HepG2 (cell line): ENCODE measurements around the gene DPY30. TPM values are rescaled to one million over a fixed set of nuclear protein-coding genes. Genes with fewer than 3 reads are reported as not detected.
A peak's percentile ranks its signal among the peaks of the same experiment; 100 is the strongest.

Experiments
- ATAC-seq: fragments of 200-7000 bp; cut with Tn5 transposase; 3 replicates; pipeline ENCODE4 v1.9.1; 2020; ENCODE audit warnings: mild to moderate bottlenecking, moderate library complexity
- BruUV-seq: library from RNA; stranded (reverse); fragments of 400-500 nt; replicated peaks from 2 replicates; lab custom pipeline; 2021; lab: Mats Ljungman, UMichigan
- CTCF ChIA-PET: fragments of 300-600 bp; formaldehyde crosslinking; extraction: SDS; loops from one replicate; lab custom pipeline; 2021; ENCODE audit warnings: low total read pairs, inconsistent platforms, low intra/inter-chr PET ratio; lab: Yijun Ruan, JAX
- POLR2A ChIA-PET: fragments of 350-600 bp; sonication (Branson Sonifier 250); formaldehyde crosslinking; loops from one replicate; lab custom pipeline; 2020; ENCODE audit warnings: antibody characterized with exemption, inconsistent platforms; lab: Yijun Ruan, JAX
- DNase-seq: peaks from one replicate; pipeline ENCODE4 v3.0.0-alpha.2; 2015; ENCODE audit warnings: low spot score
- FAIRE-seq: peaks from 3 replicates; lab custom pipeline; 2011; peaks lifted over from hg19 to GRCh38; lab: Jason Lieb, UNC
- H2AFZ ChIP-seq: one replicate; pipeline ENCODE4 v1.6.1; 2011; ENCODE audit warnings: low read length, inconsistent platforms
- H3K27ac ChIP-seq: fragments of 300-600 bp; 3 replicates; pipeline ENCODE4 v1.8.0; 2011; ENCODE audit warnings: mixed run types, mild to moderate bottlenecking, mixed read lengths, low read length, inconsistent platforms; ENCODE audit not compliant: insufficient read depth; ENCODE audit errors: extremely low read length
- H3K27me3 ChIP-seq, 2 experiments: fragments of 200-600 bp in 1 of 2; 2 replicates in 1 of 2; 3 replicates in 1 of 2; pipeline versions ENCODE4 v1.6.0 to v1.8.0; 2011; ENCODE audit warnings: low read length in 2 of 2, mild to moderate bottlenecking in 2 of 2, moderate library complexity in 2 of 2, inconsistent platforms in 1 of 2; ENCODE audit not compliant: insufficient read depth in 2 of 2, control insufficient read depth in 1 of 2
- H3K36me3 ChIP-seq, 2 experiments: fragments of 200-600 bp in 1 of 2; replicated peaks in 1 of 2; 2 replicates in 1 of 2; 3 replicates in 1 of 2; pipeline versions ENCODE4 v1.5.1 to v1.8.0; 2011; ENCODE audit warnings: low read length in 2 of 2, inconsistent platforms in 1 of 2; ENCODE audit not compliant: insufficient read depth in 2 of 2, control insufficient read depth in 1 of 2
- H3K4me1 ChIP-seq: 2 replicates; pipeline ENCODE4 v1.5.1; 2012; ENCODE audit warnings: low read length, inconsistent platforms; ENCODE audit not compliant: insufficient read depth
- H3K4me2 ChIP-seq: 2 replicates; pipeline ENCODE4 v1.6.0; 2011; ENCODE audit warnings: low read depth, low read length, inconsistent platforms
- H3K4me3 ChIP-seq, 3 experiments: fragments of 200-600 bp in 1 of 3; sonication (generic), shearing (Covaris generic) in 1 of 3; replicated peaks in 1 of 3; 2 replicates each; pipeline ENCODE4 v1.5.1; 2011 to 2016; ENCODE audit warnings: low read length in 3 of 3, inconsistent platforms in 2 of 3, low read depth in 2 of 3, mild to moderate bottlenecking in 2 of 3, control low read depth in 1 of 3, mixed read lengths in 1 of 3; ENCODE audit not compliant: insufficient read depth in 1 of 3
- H3K79me2 ChIP-seq: one replicate; pipeline ENCODE4 v1.6.1; 2011; ENCODE audit warnings: low read length, inconsistent platforms; ENCODE audit not compliant: insufficient read depth
- H3K9ac ChIP-seq: 2 replicates; pipeline ENCODE4 v1.6.0; 2011; ENCODE audit warnings: mild to moderate bottlenecking, low read depth, low read length, inconsistent platforms; ENCODE audit not compliant: insufficient read depth
- H3K9me3 ChIP-seq: 2 replicates; pipeline ENCODE4 v1.5.1; 2012; ENCODE audit warnings: mild to moderate bottlenecking, low read length
- H4K20me1 ChIP-seq: 2 replicates; pipeline ENCODE4 v1.6.0; 2011; ENCODE audit warnings: inconsistent platforms, mild to moderate bottlenecking, low read length, moderate library complexity; ENCODE audit not compliant: insufficient read depth
- BRCA1 ChIP-seq: sonication (generic); formaldehyde crosslinking; IDR thresholded peaks from 2 replicates; pipeline ENCODE4 v1.4.0; 2020; ENCODE audit warnings: missing genetic modification reagents
- CBFB ChIP-seq: sonication (generic); formaldehyde crosslinking; IDR thresholded peaks from 2 replicates; pipeline ENCODE4 v1.4.0; 2020; ENCODE audit warnings: missing genetic modification reagents
- CBX5 ChIP-seq: sonication (generic); formaldehyde crosslinking; IDR thresholded peaks from 2 replicates; pipeline ENCODE4 v1.4.0; 2020; ENCODE audit warnings: missing genetic modification reagents, borderline replicate concordance
- GTF2F1 ChIP-seq: fragments of 150-350 bp; IDR thresholded peaks from 2 replicates; pipeline ENCODE4 v1.6.1; 2014; ENCODE audit warnings: low read length
- HDAC1 ChIP-seq: sonication (generic); formaldehyde crosslinking; IDR thresholded peaks from 2 replicates; pipeline ENCODE4 v1.5.1; 2020; ENCODE audit warnings: mild to moderate bottlenecking, missing genetic modification reagents
- NR2F6 ChIP-seq, 2 experiments: IDR thresholded peaks; 2 replicates each; pipeline ENCODE4 v1.6.1; 2016; ENCODE audit warnings: antibody characterized with exemption in 1 of 2, mild to moderate bottlenecking in 1 of 2
- REL ChIP-seq: sonication (generic); formaldehyde crosslinking; conservative IDR thresholded peaks from 2 replicates; pipeline ENCODE4 v1.8.0; 2022; ENCODE audit warnings: mild to moderate bottlenecking, missing genetic modification reagents, moderate library complexity
- RORA ChIP-seq: sonication (generic); formaldehyde crosslinking; IDR thresholded peaks from 2 replicates; pipeline ENCODE4 v1.5.0; 2020; ENCODE audit warnings: mild to moderate bottlenecking, missing genetic modification reagents, moderate library complexity
- SMAD9 ChIP-seq: sonication (generic); formaldehyde crosslinking; IDR thresholded peaks from 2 replicates; pipeline ENCODE4 v1.5.1; 2020; ENCODE audit warnings: mild to moderate bottlenecking, missing genetic modification reagents
- SPEN ChIP-seq: sonication (generic); formaldehyde crosslinking; IDR thresholded peaks from 2 replicates; pipeline ENCODE4 v1.5.1; 2020; ENCODE audit warnings: low read depth, mild to moderate bottlenecking, missing genetic modification reagents
- SRY ChIP-seq: sonication (generic); formaldehyde crosslinking; IDR thresholded peaks from 2 replicates; pipeline ENCODE4 v1.8.0; 2022; ENCODE audit warnings: mild to moderate bottlenecking, missing genetic modification reagents
- ZNF329 ChIP-seq: sonication (generic); formaldehyde crosslinking; IDR thresholded peaks from 2 replicates; pipeline ENCODE4 v1.9.0; 2021; ENCODE audit warnings: low read depth, mild to moderate bottlenecking, missing genetic modification reagents
- ZNF343 ChIP-seq: sonication (generic); formaldehyde crosslinking; IDR thresholded peaks from 2 replicates; pipeline ENCODE4 v1.4.0; 2020; ENCODE audit warnings: mild to moderate bottlenecking, missing genetic modification reagents
- ZNF776 ChIP-seq: sonication (generic); formaldehyde crosslinking; IDR thresholded peaks from 2 replicates; pipeline ENCODE4 v1.4.0; 2020; ENCODE audit warnings: mild to moderate bottlenecking, missing genetic modification reagents
- ZSCAN22 ChIP-seq: sonication (generic); formaldehyde crosslinking; IDR thresholded peaks from 2 replicates; pipeline ENCODE4 v1.4.0; 2020; ENCODE audit warnings: mild to moderate bottlenecking, missing genetic modification reagents
- WGBS: methylation state at CpG from one replicate; pipeline ENCODE4 v1.1.6; 2017; ENCODE audit warnings: low lambda C conversion rate; 5-methylcytosine and 5-hydroxymethylcytosine counted together
- in situ Hi-C: cut with HindIII; loops from 2 replicates; pipeline ENCODE4 v1.10.0; 2017; ENCODE audit warnings: low pct_unique_long_range_greater_than_20kb; ENCODE audit not compliant: extremely low pct_ligation_motif_present
- intact Hi-C: fragments of 100-400 bp; cut with micrococcal nuclease; formaldehyde crosslinking; loops from one replicate; pipeline ENCODE4 v1.10.0; 2022; ENCODE audit not compliant: unreplicated experiment
- polyA plus RNA-seq, 8 experiments: library from polyadenylated mRNA; depleted of rRNA in 3 of 8; stranded (reverse) in 7 of 8; unstranded in 1 of 8; fragments of >200 nt; fragmentation: Illumina TruSeq in 4 of 8; extraction: Trizol in 4 of 8; gene quantifications; 2 replicates each; pipeline versions ENCODE4 v1.2.1 to v1.2.3, GENCODE V29; 2011 to 2016; ENCODE audit warnings: low read depth in 4 of 8, missing spikeins in 1 of 8, mixed read lengths in 1 of 8; ENCODE audit not compliant: insufficient read depth in 1 of 8
- total RNA-seq, 5 experiments: library from RNA; depleted of rRNA; stranded (reverse); fragments of >200 nt; fragmentation: Illumina TruSeq; extraction: Trizol; gene quantifications; 2 replicates each; pipeline ENCODE4 v1.2.3, GENCODE V29; 2016; ENCODE audit warnings: low read depth in 1 of 5
- TF ChIP-seq, protein P1 (sequence below): IDR thresholded peaks from 2 replicates; pipeline ENCODE4 v1.6.1; 2016
- TF ChIP-seq, protein P2 (sequence below): IDR thresholded peaks from 2 replicates; pipeline ENCODE4 v1.6.1; 2016; ENCODE audit warnings: low read depth, borderline replicate concordance
- TF ChIP-seq, protein P3 (sequence below): fragments of 450-650 bp; IDR thresholded peaks from 2 replicates; pipeline ENCODE4 v1.6.1; 2017

The DPY30 gene
- total and polyA plus RNA-seq, 2 of the 13 experiments (the other 11 are each of a cell fraction or from before 2014, with no cell fraction given): 98.1 to 118 TPM

DNA sequence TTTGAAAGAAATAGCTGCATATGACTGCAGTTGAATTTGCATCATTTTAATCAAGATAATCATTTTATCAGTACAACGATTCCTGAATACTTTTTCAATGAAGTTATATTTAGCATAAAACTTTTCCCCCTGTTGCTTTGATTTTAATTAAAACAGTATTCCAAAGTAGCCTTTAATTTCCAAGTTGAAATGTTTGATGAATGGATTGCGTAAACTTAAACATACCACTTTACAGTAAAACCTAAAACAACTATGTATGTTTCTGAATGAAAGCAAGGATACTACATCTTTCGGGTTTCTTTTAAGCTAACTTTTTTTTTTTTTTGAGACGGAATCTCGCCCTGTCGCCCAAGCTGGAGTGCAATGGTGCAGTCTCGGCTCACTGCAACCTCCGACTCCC lies 25.1 kb upstream of the DPY30 start (continued):
- TF ChIP-seq CBX5 (CRISPR knock-in tag): no peak
- TF ChIP-seq RORA (CRISPR knock-in tag): no peak
- TF ChIP-seq, protein P1, sequence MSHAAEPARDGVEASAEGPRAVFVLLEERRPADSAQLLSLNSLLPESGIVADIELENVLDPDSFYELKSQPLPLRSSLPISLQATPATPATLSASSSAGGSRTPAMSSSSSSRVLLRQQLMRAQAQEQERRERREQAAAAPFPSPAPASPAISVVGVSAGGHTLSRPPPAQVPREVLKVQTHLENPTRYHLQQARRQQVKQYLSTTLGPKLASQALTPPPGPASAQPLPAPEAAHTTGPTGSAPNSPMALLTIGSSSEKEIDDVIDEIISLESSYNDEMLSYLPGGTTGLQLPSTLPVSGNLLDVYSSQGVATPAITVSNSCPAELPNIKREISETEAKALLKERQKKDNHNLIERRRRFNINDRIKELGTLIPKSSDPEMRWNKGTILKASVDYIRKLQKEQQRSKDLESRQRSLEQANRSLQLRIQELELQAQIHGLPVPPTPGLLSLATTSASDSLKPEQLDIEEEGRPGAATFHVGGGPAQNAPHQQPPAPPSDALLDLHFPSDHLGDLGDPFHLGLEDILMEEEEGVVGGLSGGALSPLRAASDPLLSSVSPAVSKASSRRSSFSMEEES: no peak
- TF ChIP-seq, protein P2, sequence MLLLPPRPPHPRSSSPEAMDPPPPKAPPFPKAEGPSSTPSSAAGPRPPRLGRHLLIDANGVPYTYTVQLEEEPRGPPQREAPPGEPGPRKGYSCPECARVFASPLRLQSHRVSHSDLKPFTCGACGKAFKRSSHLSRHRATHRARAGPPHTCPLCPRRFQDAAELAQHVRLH: no peak
- no peak for TF ChIP-seq SMAD9 (CRISPR knock-in tag)
- no peak for TF ChIP-seq SPEN
- TF ChIP-seq CBFB (CRISPR knock-in tag): no peak
- TF ChIP-seq REL (CRISPR knock-in tag): 0 out of 2 replicates have a peak, but pooled peaks have one; percentile 46
- TF ChIP-seq, protein P3, sequence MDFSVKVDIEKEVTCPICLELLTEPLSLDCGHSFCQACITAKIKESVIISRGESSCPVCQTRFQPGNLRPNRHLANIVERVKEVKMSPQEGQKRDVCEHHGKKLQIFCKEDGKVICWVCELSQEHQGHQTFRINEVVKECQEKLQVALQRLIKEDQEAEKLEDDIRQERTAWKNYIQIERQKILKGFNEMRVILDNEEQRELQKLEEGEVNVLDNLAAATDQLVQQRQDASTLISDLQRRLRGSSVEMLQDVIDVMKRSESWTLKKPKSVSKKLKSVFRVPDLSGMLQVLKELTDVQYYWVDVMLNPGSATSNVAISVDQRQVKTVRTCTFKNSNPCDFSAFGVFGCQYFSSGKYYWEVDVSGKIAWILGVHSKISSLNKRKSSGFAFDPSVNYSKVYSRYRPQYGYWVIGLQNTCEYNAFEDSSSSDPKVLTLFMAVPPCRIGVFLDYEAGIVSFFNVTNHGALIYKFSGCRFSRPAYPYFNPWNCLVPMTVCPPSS: no peak
- no peak for TF ChIP-seq HDAC1 (CRISPR knock-in tag)

DNA sequence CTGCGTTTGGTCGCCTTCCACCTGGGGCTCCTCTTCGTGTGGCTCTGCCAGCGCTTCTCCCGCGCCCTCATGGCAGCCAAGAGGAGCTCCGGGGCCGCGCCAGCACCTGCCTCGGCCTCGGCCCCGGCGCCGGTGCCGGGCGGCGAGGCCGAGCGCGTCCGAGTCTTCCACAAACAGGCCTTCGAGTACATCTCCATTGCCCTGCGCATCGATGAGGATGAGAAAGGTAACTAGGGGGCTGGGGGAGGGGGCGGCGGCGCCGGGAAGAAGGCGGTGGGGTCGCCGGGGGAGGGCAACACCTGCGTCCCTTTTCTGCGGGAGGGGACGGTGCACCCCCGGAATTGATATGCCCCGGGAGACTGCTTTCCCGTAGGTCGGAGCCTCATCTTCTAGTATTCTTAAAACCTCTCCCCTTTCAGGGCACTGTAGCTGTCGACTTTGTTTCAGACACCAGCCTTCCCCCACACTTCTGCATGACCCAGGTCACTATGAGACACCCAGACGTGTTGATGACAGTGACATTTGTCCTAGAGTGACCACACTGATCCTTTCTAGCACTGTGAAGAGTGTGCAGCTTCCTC lies 24.5 kb upstream of the DPY30 start:
- peak overlapping the region; percentile 64 to 95 (median 87) for H3K4me3 ChIP-seq
- ChIA-PET CTCF (no interaction called here), POLR2A (interaction anchor here (1.1 to 3.9 kb wide), 13 partner anchors 7 to 359 kb away, joined by 3 to 146 read pairs (median 9); partner anchors contain the start of genes DPY30, MEMO1 and SLC30A6)
- intact Hi-C loops (loop anchor here (5.0 to 10.0 kb wide), 2 partner anchors 139 to 263 kb away; no protein-coding TSS in a partner anchor), in situ Hi-C loops (no loop called here)
- peak overlapping the region; percentile 99 for H3K4me2 ChIP-seq
- H2AFZ ChIP-seq: no peak overlapping the region
- FAIRE-seq: no peak
- peak; percentile 26 for ATAC-seq
- peak overlapping the region; percentile 95 for H3K27ac ChIP-seq
- BruUV-seq: no TSS peak
- WGBS: 0% methylated on average over 18 of the region's 40 CpGs
- peaks cover 16% of the 10 kb centered on the region for H3K79me2 ChIP-seq
- peak overlapping the region; percentile 91 for H3K9ac ChIP-seq
- no peaks in the 10 kb centered on the region for H4K20me1 ChIP-seq
- H3K27me3 ChIP-seq: no peaks in the 10 kb centered on the region; a peak in 1 of 5 replicates
- H3K36me3 ChIP-seq: peaks cover 0 to 1% of the 10 kb centered on the region in 2 experiments; a peak in 1 of 5 replicates
- DNase-seq: no peak
- peaks cover 31% of the 10 kb centered on the region for H3K4me1 ChIP-seq
- H3K9me3 ChIP-seq: no peaks in the 10 kb centered on the region
- TF ChIP-seq ZSCAN22: no peak
- TF ChIP-seq SRY (CRISPR knock-in tag): peak; percentile 23; the same call in 1 of the 2 replicates
- TF ChIP-seq NR2F6 (IDR thresholded peaks at IDR 0.05): 0 out of 2 replicates have a peak, but pooled peaks have one; percentile 17
- TF ChIP-seq NR2F6 (CRISPR knock-in tag; IDR thresholded peaks at IDR 0.05): 0 out of 2 replicates have a peak, but pooled peaks have one; percentile 39
- no peak for TF ChIP-seq ZNF329 (CRISPR knock-in tag)
- no peak for TF ChIP-seq BRCA1
- TF ChIP-seq ZNF776: no peak
- no peak for TF ChIP-seq GTF2F1
- TF ChIP-seq ZNF343 (CRISPR knock-in tag): no peak
